Putamen (tissue), 1 donor: ENCODE results near the gene CNOT1.

Source experiments
- DNase-seq: peaks from one replicate; pipeline ENCODE4 v3.0.0-alpha.2; 2016; ENCODE audit warnings: low spot score

CNOT1 gene

DNA sequence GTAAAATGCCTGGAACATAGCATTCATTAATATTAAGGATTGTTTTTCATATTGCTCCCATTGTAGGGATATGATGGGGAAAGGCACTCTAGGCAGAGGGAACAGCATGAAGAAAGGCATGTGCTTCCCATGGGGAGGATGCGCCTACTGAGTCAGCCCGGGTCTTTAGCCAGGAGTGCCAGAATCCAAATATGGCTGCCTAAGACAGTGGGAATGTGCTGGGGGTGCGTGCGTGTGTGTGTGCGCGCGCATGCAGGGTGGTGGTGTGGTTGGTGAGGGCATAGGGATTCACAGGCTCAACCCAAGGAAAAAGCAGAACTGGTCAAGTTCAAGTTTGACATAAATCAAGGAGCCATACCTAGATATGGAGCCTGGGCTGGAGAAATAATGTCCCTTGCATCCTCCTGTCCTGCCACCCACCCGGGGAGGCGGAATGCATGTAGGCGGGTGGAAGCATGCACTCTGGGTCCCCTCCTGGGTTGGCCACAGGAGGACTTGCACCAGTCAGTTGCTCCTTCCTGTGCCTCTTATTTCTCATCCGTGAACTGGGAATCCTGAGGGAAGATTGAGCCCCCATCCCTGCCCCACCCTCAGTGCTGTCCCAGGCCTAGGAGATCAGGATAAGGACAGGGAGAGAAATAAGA is 148.3 kb downstream of the CNOT1 start:
- no peak for DNase-seq

- DNase-seq, result no peak
Measured at GRCh38 chr16:58478427-58478826, 151.2 kb downstream of the CNOT1 start.

- DNase-seq, result no peak
Measured at GRCh38 chr16:58476791-58477190, 152.8 kb downstream of the CNOT1 start.

- DNase-seq, result no peak
Measured at GRCh38 chr16:58475091-58475619, 154.5 kb downstream of the CNOT1 start.

DNA sequence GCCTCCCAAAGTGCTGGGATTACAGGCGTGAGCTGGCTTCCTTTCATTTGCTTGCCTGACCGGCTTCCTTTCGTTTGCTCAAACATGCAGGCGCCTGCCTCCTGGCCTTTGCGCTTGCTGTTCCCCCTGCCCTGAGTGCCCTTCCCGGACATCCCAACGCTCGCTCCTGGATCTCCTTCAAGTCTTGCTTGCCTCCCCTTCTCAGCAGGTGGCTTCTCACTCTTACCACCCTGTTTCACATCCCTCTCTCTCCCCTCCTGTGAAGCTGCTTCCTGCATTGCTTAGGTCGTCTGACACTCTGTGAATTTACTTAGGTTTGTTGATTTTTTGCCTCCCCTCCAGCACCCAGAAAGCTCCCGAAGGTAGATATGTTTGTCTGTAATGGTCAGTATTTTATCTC is 155.3 kb downstream of the CNOT1 start:
- DNase-seq, result no peak

- DNase-seq, result no peak
Measured at GRCh38 chr16:58472827-58473226, 156.8 kb downstream of the CNOT1 start.

GRCh38 chr16:58472266-58472665 is 157.4 kb downstream of the CNOT1 start:
- DNase-seq, result no peak

GRCh38 chr16:58471209-58471975 is 158.2 kb downstream of the CNOT1 start:
- no peak for DNase-seq
